Heart left ventricle (tissue), 16 donors: Measurements from ENCODE around the gene FAM227B. TPM values are rescaled to one million over a fixed set of nuclear protein-coding genes. Genes with fewer than 3 reads are reported as not detected.

ENCODE experiments used
- ATAC-seq, 4 donors: fragments of 200-7000 bp; cut with Tn5 transposase; one replicate each; pipeline ENCODE4 v1.9.1; 2020 to 2022; ENCODE audit warnings: moderate library complexity in 4 of 4, mild to moderate bottlenecking in 3 of 4, moderate number of reproducible peaks in 1 of 4
- DNase-seq, 5 donors: peaks; one replicate each; pipeline ENCODE4 v3.0.0-alpha.2; 2020
- H3K27ac ChIP-seq, 12 donors: fragments of 200-600 bp; sonication (generic) in 4 of 12; one replicate each; pipeline versions ENCODE4 v1.5.0 to v1.8.0; 2016 to 2022; ENCODE audit warnings: mild to moderate bottlenecking in 2 of 12
- H3K27me3 ChIP-seq, 9 donors: fragments of 200-600 bp; sonication (generic) in 2 of 9; one replicate each; pipeline versions ENCODE4 v1.5.1 to v1.8.0; 2016 to 2022; ENCODE audit warnings: mild to moderate bottlenecking in 3 of 9
- H3K36me3 ChIP-seq, 9 donors: fragments of 200-600 bp; sonication (generic) in 2 of 9; one replicate each; pipeline versions ENCODE4 v1.5.0 to v1.8.0; 2018 to 2022; ENCODE audit warnings: mild to moderate bottlenecking in 2 of 9
- H3K4me1 ChIP-seq, 12 donors: fragments of 200-600 bp; sonication (generic) in 4 of 12; one replicate each; pipeline versions ENCODE4 v1.5.0 to v1.8.0; 2016 to 2022; ENCODE audit warnings: mild to moderate bottlenecking in 3 of 12
- H3K4me3 ChIP-seq, 12 donors: fragments of 200-600 bp; sonication (generic) in 4 of 12; one replicate each; pipeline versions ENCODE4 v1.5.0 to v1.8.0; 2017 to 2022; ENCODE audit warnings: mild to moderate bottlenecking in 9 of 12, moderate library complexity in 4 of 12
- H3K9me3 ChIP-seq, 12 donors: fragments of 200-600 bp; sonication (generic) in 4 of 12; one replicate each; pipeline versions ENCODE4 v1.5.0 to v1.8.0; 2016 to 2022; ENCODE audit warnings: mild to moderate bottlenecking in 1 of 12
- POLR2A ChIP-seq, 2 donors: fragments of 450-650 bp; IDR thresholded peaks; one replicate each; pipeline ENCODE4 v1.6.1; 2017; ENCODE audit warnings: antibody characterized with exemption in 2 of 2, mild to moderate bottlenecking in 2 of 2, moderate library complexity in 2 of 2
- WGBS, 4 donors: extraction: QIAGEN DNeasy Blood & Tissue Kit in 2 of 4; methylation state at CpG; one replicate each; pipeline versions ENCODE4 v1.1.5 to v1.1.7; 2013 to 2018; 5-methylcytosine and 5-hydroxymethylcytosine counted together
- intact Hi-C, 10 donors: fragments of 100-400 bp; cut with DNase I; formaldehyde crosslinking; loops; one replicate each; pipeline versions ENCODE4 v1.11.1 to v1.14.2; 2022
- polyA plus RNA-seq, 2 donors: library from polyadenylated mRNA; stranded (reverse); fragments of 200-250 nt; gene quantifications; one replicate each; pipeline ENCODE4 v1.2.3, GENCODE V29; 2013
- total RNA-seq, 9 donors: library from RNA; depleted of rRNA in 2 of 9; stranded (reverse); fragments of >200 nt in 2 of 9; fragmentation: NEBNext Ultra II Directional in 3 of 9; extraction: Animal tissue kit (Norgen Biotek cat#: 25700) in 3 of 9; gene quantifications; one replicate each; pipeline versions ENCODE4 v1.1.0 to v1.2.4, GENCODE V29; 2016 to 2023
- TF ChIP-seq, protein P1 (sequence below), 12 donors: fragments of 200-600 bp; sonication (generic) in 4 of 12; IDR thresholded peaks; one replicate each; pipeline versions ENCODE4 v1.5.0 to v1.8.0; 2018 to 2022; ENCODE audit warnings: antibody characterized with exemption in 12 of 12, mild to moderate bottlenecking in 5 of 12
- donor health status: ischemic (EF 13 %, LVEDD 7.1; RV severe dilation, severe dysfunction).
- donor health status: healthy with polysubstance abuse.
- donor health status: DM: no; HTN: yes; CAD: no.
- donor health status: DM: no; HTN: no; CAD: no.
- donor health status: ischemic (EF 25% LVEDD 6.9; RV normal size, moderate dysfunction).
- donor health status: ischemic (EF 25% LVEDD 5.7; RV mildly dilated, moderate dysfunction).
- donor health status: healthy.
- donor health status: DM: yes; HTN: yes; CAD: no.
- donor health status: ischemic (EF 35%, LVEDD 5.7; RV mildly dilated, moderate dysfunction).
- donor health status: nonischemic (EF 11% LVEDD 7.7; RV severe dilation, severe dysfunction).
- donor health status: DM: yes; HTN: yes; CAD: no.
- donor health status: PGD.
- donor health status: ischemic (EF 29% LVEDD 5.4; RV normal size, mild dysfunction).
- donor health status: nonischemic (EF 23%, LVEDD 6.1; RV moderate dilation, normal function).

FAM227B gene
- total and polyA plus RNA-seq, 11 donors, result 5.8 to 18.8 (median 14.3) TPM

DNA sequence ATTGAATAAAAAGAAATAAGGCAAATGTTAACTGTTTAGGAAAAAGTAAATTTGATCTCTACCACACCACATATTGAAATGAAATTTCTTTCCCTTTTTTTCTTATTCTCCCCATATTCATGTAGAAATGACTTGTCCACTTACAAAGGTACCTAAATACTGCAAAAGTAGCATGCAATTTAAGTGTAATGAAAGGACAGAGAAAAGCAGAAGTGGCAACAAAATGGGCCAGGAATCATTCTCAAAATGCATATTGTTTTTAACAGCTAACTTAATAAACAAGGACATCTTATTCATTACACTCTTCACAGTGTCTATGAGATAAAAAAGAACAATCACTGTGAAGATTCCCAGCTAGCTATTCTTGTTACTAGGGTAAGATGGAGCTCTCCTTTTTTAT lies 238.2 kb downstream of the FAM227B start:
- TF ChIP-seq, protein P1, sequence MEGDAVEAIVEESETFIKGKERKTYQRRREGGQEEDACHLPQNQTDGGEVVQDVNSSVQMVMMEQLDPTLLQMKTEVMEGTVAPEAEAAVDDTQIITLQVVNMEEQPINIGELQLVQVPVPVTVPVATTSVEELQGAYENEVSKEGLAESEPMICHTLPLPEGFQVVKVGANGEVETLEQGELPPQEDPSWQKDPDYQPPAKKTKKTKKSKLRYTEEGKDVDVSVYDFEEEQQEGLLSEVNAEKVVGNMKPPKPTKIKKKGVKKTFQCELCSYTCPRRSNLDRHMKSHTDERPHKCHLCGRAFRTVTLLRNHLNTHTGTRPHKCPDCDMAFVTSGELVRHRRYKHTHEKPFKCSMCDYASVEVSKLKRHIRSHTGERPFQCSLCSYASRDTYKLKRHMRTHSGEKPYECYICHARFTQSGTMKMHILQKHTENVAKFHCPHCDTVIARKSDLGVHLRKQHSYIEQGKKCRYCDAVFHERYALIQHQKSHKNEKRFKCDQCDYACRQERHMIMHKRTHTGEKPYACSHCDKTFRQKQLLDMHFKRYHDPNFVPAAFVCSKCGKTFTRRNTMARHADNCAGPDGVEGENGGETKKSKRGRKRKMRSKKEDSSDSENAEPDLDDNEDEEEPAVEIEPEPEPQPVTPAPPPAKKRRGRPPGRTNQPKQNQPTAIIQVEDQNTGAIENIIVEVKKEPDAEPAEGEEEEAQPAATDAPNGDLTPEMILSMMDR (IDR thresholded peaks at IDR 0.05), result no peak
- TF ChIP-seq POLR2A (IDR thresholded peaks at IDR 0.05), result no peak
- Histone ChIP-seq H3K4me3 (no peak overlapping the region), H3K9me3 (no peaks in the 10 kb centered on the region), H3K4me1 (no peaks in the 10 kb centered on the region), H3K27ac (no peak overlapping the region), H3K36me3 (no peaks in the 10 kb centered on the region), H3K27me3 (no peaks in the 10 kb centered on the region)
- ATAC-seq (no peak), DNase-seq (no peak)
- intact Hi-C loops, result no loop called here

DNA sequence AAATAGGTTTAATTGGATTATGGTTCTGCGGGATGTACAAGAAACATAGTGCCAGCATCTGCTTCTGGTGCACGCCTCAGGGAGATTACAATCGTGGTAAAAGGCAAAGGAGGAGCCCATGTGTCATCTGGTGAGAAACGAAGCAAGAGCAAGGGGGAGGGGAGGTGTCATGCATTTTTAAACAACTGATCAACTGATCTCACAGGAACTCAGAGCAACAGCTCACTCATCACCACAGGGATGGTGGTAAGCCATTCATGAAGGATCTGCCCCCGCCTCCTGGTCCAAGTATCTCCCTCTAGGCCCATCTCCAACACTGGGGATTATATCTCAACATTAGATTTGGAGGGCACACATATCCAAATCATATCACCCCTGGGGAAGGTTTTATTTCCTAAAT lies 239.7 kb downstream of the FAM227B start:
- no peak for ATAC-seq
- no peak overlapping the region for H3K27ac ChIP-seq
- H3K27me3 ChIP-seq, result no peaks in the 10 kb centered on the region
- no peaks in the 10 kb centered on the region for H3K4me1 ChIP-seq
- no peak for DNase-seq
- no peak overlapping the region for H3K4me3 ChIP-seq
- intact Hi-C loops, result no loop called here
- TF ChIP-seq POLR2A (IDR thresholded peaks at IDR 0.05), result no peak
- TF ChIP-seq, protein P1 (IDR thresholded peaks at IDR 0.05), result no peak
- WGBS, 4 donors, result 67 to 78% (median 74%) methylated on average over 5 of the region's 5 CpGs
- H3K9me3 ChIP-seq, result no peaks in the 10 kb centered on the region
- no peaks in the 10 kb centered on the region for H3K36me3 ChIP-seq

DNA sequence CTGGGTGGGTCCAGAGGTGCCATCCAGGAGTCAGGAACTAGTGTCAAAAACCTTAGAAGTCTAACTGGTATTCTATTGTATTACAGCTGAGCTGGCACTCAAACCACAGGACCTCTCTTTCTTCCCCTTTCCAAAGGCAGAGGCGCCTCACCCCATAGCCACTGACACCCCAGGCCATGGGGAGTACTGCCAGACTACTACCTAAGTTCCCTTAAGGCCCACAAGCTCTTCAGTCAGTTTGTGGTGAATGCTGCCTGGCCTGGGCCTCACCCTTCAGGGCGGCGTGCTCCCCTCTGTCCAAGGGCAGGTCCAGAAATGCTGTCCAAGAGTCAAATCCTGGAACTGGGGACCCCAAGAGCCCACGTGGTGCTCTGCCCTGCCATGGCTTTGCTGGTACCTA lies 240.6 kb downstream of the FAM227B start:
- TF ChIP-seq, protein P1 (IDR thresholded peaks at IDR 0.05), result no peak
- no peak for TF ChIP-seq POLR2A (IDR thresholded peaks at IDR 0.05)
- no peak overlapping the region for H3K27ac ChIP-seq
- no peaks in the 10 kb centered on the region for H3K9me3 ChIP-seq
- ATAC-seq, result no peak
- H3K4me3 ChIP-seq, result no peak overlapping the region
- WGBS, 4 donors, result 82 to 91% (median 89%) methylated on average over 4 of the region's 4 CpGs
- no peaks in the 10 kb centered on the region for H3K36me3 ChIP-seq
- no peaks in the 10 kb centered on the region for H3K27me3 ChIP-seq
- intact Hi-C loops, result no loop called here
- DNase-seq, result no peak
- H3K4me1 ChIP-seq, result no peaks in the 10 kb centered on the region

DNA sequence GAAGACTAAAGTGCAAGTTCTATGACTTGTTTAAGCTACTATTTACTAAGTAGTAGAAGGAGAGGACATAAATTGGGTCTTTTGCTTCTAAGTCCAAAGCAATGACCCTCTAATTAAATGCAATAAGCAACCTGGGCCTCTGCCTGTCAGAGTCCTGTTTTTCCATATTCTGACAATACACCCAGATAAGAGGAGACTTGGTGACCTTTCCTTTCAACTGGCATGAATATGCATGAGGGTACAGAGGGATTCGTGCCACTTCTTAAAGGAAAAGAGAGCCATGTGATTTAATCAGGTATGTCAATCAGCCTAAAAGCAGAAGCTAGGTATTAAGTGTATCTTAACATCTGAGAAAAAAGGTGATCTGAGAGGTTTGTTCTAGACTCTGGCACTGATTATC lies 248.3 kb downstream of the FAM227B start:
- H3K27ac ChIP-seq, result no peak overlapping the region
- no peaks in the 10 kb centered on the region for H3K4me1 ChIP-seq
- no peak for DNase-seq
- TF ChIP-seq, protein P1 (IDR thresholded peaks at IDR 0.05), result no peak
- TF ChIP-seq POLR2A (IDR thresholded peaks at IDR 0.05), result no peak
- no peaks in the 10 kb centered on the region for H3K27me3 ChIP-seq
- H3K4me3 ChIP-seq, result no peak overlapping the region
- H3K36me3 ChIP-seq, result no peaks in the 10 kb centered on the region
- intact Hi-C loops, result no loop called here
- peaks cover 0 to 14% (median 0%) of the 10 kb centered on the region in 12 donors for H3K9me3 ChIP-seq
- 45 to 73% (median 61%) methylated on average over 1 of the region's 1 CpG for WGBS, 4 donors
- ATAC-seq, result no peak
